ENCODE measurements around the gene SPATA31E1.
"Not testable (repeated sequence)": the region's sequence is repeated elsewhere in the genome, so short reads cannot be mapped to it uniquely, and the experiment has no call there.

The SPATA31E1 gene

GRCh38 chr9:87882627-87883026 lies at the start of gene SPATA31E1:
TSS of gene SPATA31E1 (plus strand) at chr9:87882877. CDS start at chr9:87882892, 15 bp downstream.
- DNase-seq (ENCODE audit: low read depth in 1 of 2, low spot score in 1 of 2) = no peak

GRCh38 chr9:87834357-87834756 lies 48.3 kb upstream of the SPATA31E1 start:
- no peak for DNase-seq (ENCODE audit: low read depth in 1 of 2, low spot score in 1 of 2)

- DNase-seq (ENCODE audit: low read depth in 1 of 2, low spot score in 1 of 2) = no peak
These were observed 46.1 kb upstream of the SPATA31E1 start for GRCh38 chr9:87836536-87836935.

- no peak for DNase-seq (ENCODE audit: low read depth in 1 of 2, low spot score in 1 of 2)
These were observed 45.5 kb upstream of the SPATA31E1 start for GRCh38 chr9:87836951-87837705.

- DNase-seq (ENCODE audit: low read depth in 1 of 2, low spot score in 1 of 2) = no peak
These were observed 42.5 kb upstream of the SPATA31E1 start for GRCh38 chr9:87840134-87840533.

- DNase-seq (ENCODE audit: low read depth in 1 of 2, low spot score in 1 of 2) = no peak
These were observed 39.6 kb upstream of the SPATA31E1 start for GRCh38 chr9:87842878-87843585.

GRCh38 chr9:87844506-87844905 lies 38.2 kb upstream of the SPATA31E1 start:
- no peak for DNase-seq (ENCODE audit: low read depth in 1 of 2, low spot score in 1 of 2)

- not testable (repeated sequence) for DNase-seq (ENCODE audit: low read depth in 1 of 2, low spot score in 1 of 2)
These were observed 34.9 kb upstream of the SPATA31E1 start for GRCh38 chr9:87847817-87848216.

GRCh38 chr9:87849144-87849758 lies 33.4 kb upstream of the SPATA31E1 start:
- no peak for DNase-seq (ENCODE audit: low read depth in 1 of 2, low spot score in 1 of 2)

GRCh38 chr9:87850391-87850790 lies 32.3 kb upstream of the SPATA31E1 start:
- DNase-seq (ENCODE audit: low read depth in 1 of 2, low spot score in 1 of 2) = no peak

- DNase-seq (ENCODE audit: low read depth in 1 of 2, low spot score in 1 of 2) = not testable (repeated sequence)
These were observed 31.5 kb upstream of the SPATA31E1 start for GRCh38 chr9:87851186-87851585.

GRCh38 chr9:87853302-87853701 lies 29.4 kb upstream of the SPATA31E1 start:
- DNase-seq (ENCODE audit: low read depth in 1 of 2, low spot score in 1 of 2) = no peak

GRCh38 chr9:87853876-87854579 lies 28.6 kb upstream of the SPATA31E1 start:
- no peak for DNase-seq (ENCODE audit: low read depth in 1 of 2, low spot score in 1 of 2)

GRCh38 chr9:87854580-87854955 lies 28.1 kb upstream of the SPATA31E1 start:
- DNase-seq (ENCODE audit: low read depth in 1 of 2, low spot score in 1 of 2) = no peak

GRCh38 chr9:87855061-87855460 lies 27.6 kb upstream of the SPATA31E1 start:
- DNase-seq (ENCODE audit: low read depth in 1 of 2, low spot score in 1 of 2) = no peak

GRCh38 chr9:87857141-87857947 lies 25.3 kb upstream of the SPATA31E1 start:
- DNase-seq (ENCODE audit: low read depth in 1 of 2, low spot score in 1 of 2) = no peak

- no peak for DNase-seq (ENCODE audit: low read depth in 1 of 2, low spot score in 1 of 2)
These were observed 24.7 kb upstream of the SPATA31E1 start for GRCh38 chr9:87857948-87858335.

GRCh38 chr9:87859137-87859536 lies 23.5 kb upstream of the SPATA31E1 start:
- DNase-seq (ENCODE audit: low read depth in 1 of 2, low spot score in 1 of 2) = no peak

GRCh38 chr9:87859786-87860185 lies 22.9 kb upstream of the SPATA31E1 start:
- DNase-seq (ENCODE audit: low read depth in 1 of 2, low spot score in 1 of 2) = no peak

GRCh38 chr9:87861332-87861731 lies 21.3 kb upstream of the SPATA31E1 start:
- DNase-seq (ENCODE audit: low read depth in 1 of 2, low spot score in 1 of 2) = no peak

All from stimulated activated CD4-positive, alpha-beta T cell treated with anti-CD3 and anti-CD28 coated beads, Interleukin-15, amount 100 ng/mL, for 1 hour (primary cell).